GM21515 (cell line): ENCODE data around the gene MAP3K20.
"Not testable (repeated sequence)": the region's sequence is repeated elsewhere in the genome, so short reads cannot be mapped to it uniquely, and the experiment has no call there.

Source experiments
- ATAC-seq: cut with Tn5 transposase; IDR thresholded peaks from one replicate; pipeline ENCODE4 v1.9.1; 2021; ENCODE audit not compliant: unreplicated experiment

Gene MAP3K20

GRCh38 chr2:173264151-173264550 lies 188.5 kb downstream of the MAP3K20 start:
- ATAC-seq, result no peak

- ATAC-seq, result peak; percentile 98
Observed at GRCh38 chr2:173264603-173265366, 189.1 kb downstream of the MAP3K20 start.

GRCh38 chr2:173271135-173271534 lies 195.5 kb downstream of the MAP3K20 start:
- ATAC-seq, result no peak

- ATAC-seq, result no peak
Observed at GRCh38 chr2:173271825-173272224, 196.2 kb downstream of the MAP3K20 start.

- no peak for ATAC-seq
Observed at GRCh38 chr2:173272849-173273248, 197.2 kb downstream of the MAP3K20 start.

GRCh38 chr2:173278794-173279526 lies 203.3 kb downstream of the MAP3K20 start:
- ATAC-seq, result no peak

GRCh38 chr2:173279527-173279868 lies 203.9 kb downstream of the MAP3K20 start:
- no peak for ATAC-seq

- ATAC-seq, result no peak
Observed at GRCh38 chr2:173280853-173281252, 205.2 kb downstream of the MAP3K20 start.

GRCh38 chr2:173281898-173282297 lies 206.3 kb downstream of the MAP3K20 start:
- not testable (repeated sequence) for ATAC-seq

GRCh38 chr2:173282795-173283545 lies 207.3 kb downstream of the MAP3K20 start:
- ATAC-seq, result no peak

GRCh38 chr2:173286153-173286809 lies 210.6 kb downstream of the MAP3K20 start:
- ATAC-seq, result peak; percentile 83

GRCh38 chr2:173287594-173287993 lies 211.9 kb downstream of the MAP3K20 start:
- no peak for ATAC-seq

GRCh38 chr2:173288561-173288960 lies 212.9 kb downstream of the MAP3K20 start:
- ATAC-seq, result no peak

- ATAC-seq, result no peak
Observed at GRCh38 chr2:173290046-173290445, 214.4 kb downstream of the MAP3K20 start.

- ATAC-seq, result no peak
Observed at GRCh38 chr2:173290518-173290917, 214.9 kb downstream of the MAP3K20 start.

GRCh38 chr2:173291412-173291811 lies 215.8 kb downstream of the MAP3K20 start:
- ATAC-seq, result no peak

GRCh38 chr2:173296235-173296634 lies 220.6 kb downstream of the MAP3K20 start:
- ATAC-seq, result no peak

- ATAC-seq, result no peak
Observed at GRCh38 chr2:173298536-173299097, 223.0 kb downstream of the MAP3K20 start.

GRCh38 chr2:173299764-173300163 lies 224.1 kb downstream of the MAP3K20 start:
- ATAC-seq, result no peak

GRCh38 chr2:173300458-173300857 lies 224.8 kb downstream of the MAP3K20 start:
- ATAC-seq, result no peak

GRCh38 chr2:173301549-173301948 lies 225.9 kb downstream of the MAP3K20 start:
- not testable (repeated sequence) for ATAC-seq
